HEK293T (cell line): ENCODE measurements around the gene KCNK3.

Experiments
- CTCF ChIA-PET: fragments of 350-600 bp; formaldehyde crosslinking; extraction: SDS; loops from one replicate; lab custom pipeline; 2021; ENCODE audit warnings: antibody characterized with exemption, inconsistent platforms; lab: Yijun Ruan, JAX
- POLR2A ChIA-PET: fragments of 350-600 bp; formaldehyde crosslinking; extraction: SDS; loops from one replicate; lab custom pipeline; 2020; ENCODE audit warnings: antibody characterized with exemption, inconsistent platforms; lab: Yijun Ruan, JAX
- DNase-seq: peaks from one replicate; pipeline ENCODE4 v3.0.0; 2012; ENCODE audit warnings: mixed read lengths; ENCODE audit errors: extremely low spot score
- ARNT ChIP-seq: fragments of 450-650 bp; IDR thresholded peaks from 2 replicates; pipeline ENCODE4 v1.6.1; 2017; ENCODE audit warnings: mild to moderate bottlenecking
- BHLHE40 ChIP-seq: fragments of 450-650 bp; IDR thresholded peaks from 2 replicates; pipeline ENCODE4 v1.6.1; 2016; ENCODE audit warnings: mild to moderate bottlenecking, moderate library complexity, borderline replicate concordance
- CTBP1 ChIP-seq: fragments of 450-650 bp; IDR thresholded peaks from 2 replicates; pipeline ENCODE4 v1.6.1; 2016; ENCODE audit warnings: borderline replicate concordance
- ELF4 ChIP-seq: fragments of 450-650 bp; IDR thresholded peaks from 2 replicates; pipeline ENCODE4 v1.6.1; 2017; ENCODE audit warnings: antibody characterized with exemption
- FOXA1 ChIP-seq: fragments of 450-650 bp; IDR thresholded peaks from 2 replicates; pipeline ENCODE4 v1.6.1; 2016; ENCODE audit warnings: mild to moderate bottlenecking
- FOXK2 ChIP-seq: fragments of 450-650 bp; IDR thresholded peaks from 2 replicates; pipeline ENCODE4 v1.6.1; 2016; ENCODE audit warnings: mild to moderate bottlenecking
- FOXM1 ChIP-seq: fragments of 450-650 bp; IDR thresholded peaks from 2 replicates; pipeline ENCODE4 v1.6.1; 2017; ENCODE audit warnings: mild to moderate bottlenecking, borderline replicate concordance
- HDGF ChIP-seq: fragments of 450-650 bp; IDR thresholded peaks from 2 replicates; pipeline ENCODE4 v1.6.1; 2017; ENCODE audit warnings: antibody characterized with exemption, borderline replicate concordance
- L3MBTL2 ChIP-seq: fragments of 450-650 bp; conservative IDR thresholded peaks from 2 replicates; pipeline ENCODE4 v1.6.1; 2016; ENCODE audit warnings: mild to moderate bottlenecking
- LEF1 ChIP-seq: fragments of 450-650 bp; IDR thresholded peaks from 2 replicates; pipeline ENCODE4 v1.6.1; 2017; ENCODE audit warnings: mild to moderate bottlenecking, borderline replicate concordance
- NFRKB ChIP-seq: fragments of 450-650 bp; IDR thresholded peaks from 2 replicates; pipeline ENCODE4 v1.6.1; 2016; ENCODE audit warnings: mild to moderate bottlenecking, moderate library complexity
- SP1 ChIP-seq: fragments of 450-650 bp; IDR thresholded peaks from 2 replicates; pipeline ENCODE4 v1.6.1; 2017
- SUZ12 ChIP-seq: fragments of 450-650 bp; IDR thresholded peaks from 2 replicates; pipeline ENCODE4 v1.6.1; 2016; ENCODE audit warnings: mild to moderate bottlenecking
- TARDBP ChIP-seq: fragments of 450-650 bp; IDR thresholded peaks from 2 replicates; pipeline ENCODE4 v1.6.1; 2016
- ZNF384 ChIP-seq: fragments of 450-650 bp; IDR thresholded peaks from 2 replicates; pipeline ENCODE4 v1.6.1; 2016
- TF ChIP-seq, protein P1 (sequence below): fragments of 450-650 bp; IDR thresholded peaks from 2 replicates; pipeline ENCODE4 v1.6.1; 2016

The KCNK3 gene

DNA sequence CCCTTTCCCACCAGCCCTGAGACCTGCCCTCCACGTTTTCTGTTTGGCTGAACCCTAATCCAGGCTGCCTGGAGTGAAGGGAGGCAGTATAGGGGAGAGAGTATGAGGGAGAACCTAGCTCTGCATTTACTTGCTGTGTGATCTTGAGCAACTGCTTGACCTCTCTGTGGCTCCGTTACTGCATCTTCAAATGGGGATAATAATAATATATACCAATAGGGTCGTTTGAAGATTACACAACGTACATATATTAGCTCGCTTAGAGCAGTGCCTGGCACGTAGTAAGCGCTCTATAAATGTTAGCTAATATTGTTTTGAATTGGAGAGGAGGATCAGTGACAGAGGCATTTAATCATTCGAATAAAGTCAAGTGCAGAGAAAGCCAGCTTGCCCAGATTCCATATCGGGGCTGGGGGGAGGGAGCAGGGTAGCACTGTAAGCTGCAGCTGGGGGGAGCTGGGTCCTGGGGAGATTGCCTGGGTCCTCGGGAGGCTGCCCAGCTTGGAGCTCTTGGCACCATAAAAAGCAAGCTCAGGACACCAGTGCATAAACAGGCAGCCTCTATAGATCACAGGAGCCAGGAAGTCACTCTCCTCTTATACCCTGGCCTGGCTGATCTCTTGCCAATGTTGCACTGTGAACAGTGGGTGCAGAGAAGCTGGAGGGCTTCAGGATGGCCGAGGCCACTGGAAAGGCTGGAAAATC, 19.1 kb downstream of the KCNK3 start:
- no peak for DNase-seq
- POLR2A ChIA-PET: no interaction called here
- no peak for TF ChIP-seq TARDBP
- CTCF ChIA-PET: no interaction called here

- no peak for DNase-seq
- ChIA-PET POLR2A (no interaction called here), CTCF (no interaction called here)
- TF ChIP-seq FOXK2 (no peak), L3MBTL2 (no peak), FOXM1 (no peak), FOXA1 (no peak), BHLHE40 (no peak), SP1 (no peak), ELF4 (no peak), ZNF384 (no peak), LEF1 (no peak), SUZ12 (no peak), HDGF (no peak), NFRKB (no peak), TARDBP (no peak), CTBP1 (no peak)
- TF ChIP-seq, protein P1, sequence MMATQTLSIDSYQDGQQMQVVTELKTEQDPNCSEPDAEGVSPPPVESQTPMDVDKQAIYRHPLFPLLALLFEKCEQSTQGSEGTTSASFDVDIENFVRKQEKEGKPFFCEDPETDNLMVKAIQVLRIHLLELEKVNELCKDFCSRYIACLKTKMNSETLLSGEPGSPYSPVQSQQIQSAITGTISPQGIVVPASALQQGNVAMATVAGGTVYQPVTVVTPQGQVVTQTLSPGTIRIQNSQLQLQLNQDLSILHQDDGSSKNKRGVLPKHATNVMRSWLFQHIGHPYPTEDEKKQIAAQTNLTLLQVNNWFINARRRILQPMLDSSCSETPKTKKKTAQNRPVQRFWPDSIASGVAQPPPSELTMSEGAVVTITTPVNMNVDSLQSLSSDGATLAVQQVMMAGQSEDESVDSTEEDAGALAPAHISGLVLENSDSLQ: no peak
Measured at GRCh38 chr2:26712486-26713465, 20.3 kb downstream of the KCNK3 start.

GRCh38 chr2:26715528-26716270, 23.2 kb downstream of the KCNK3 start:
- DNase-seq: no peak
- ChIA-PET CTCF (no interaction called here), POLR2A (no interaction called here)
- TF ChIP-seq CTBP1: no peak

DNA sequence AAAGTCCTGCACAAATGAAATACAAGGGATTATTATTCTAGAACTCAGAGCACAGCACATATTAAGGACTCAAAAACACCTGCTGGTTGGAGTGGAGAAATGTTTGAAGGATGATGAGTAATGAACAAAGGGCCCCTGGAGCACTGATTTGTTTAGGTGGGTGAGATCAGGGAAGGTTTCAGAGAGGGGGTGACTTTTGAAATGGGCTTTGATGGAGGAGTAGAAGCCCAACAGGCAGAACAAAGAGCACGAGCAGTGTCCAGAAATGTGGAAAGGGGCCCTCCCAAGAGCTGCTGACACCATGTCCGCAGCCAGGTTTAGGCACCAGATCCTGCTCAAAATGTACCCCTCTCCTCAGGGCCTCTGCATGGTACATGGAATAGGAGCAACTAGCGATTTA, 23.8 kb downstream of the KCNK3 start:
- POLR2A ChIA-PET: no interaction called here
- CTCF ChIA-PET: no interaction called here
- TF ChIP-seq FOXK2: no peak
- no peak for TF ChIP-seq HDGF
- TF ChIP-seq, protein P1: no peak
- no peak for TF ChIP-seq CTBP1
- no peak for TF ChIP-seq ZNF384
- TF ChIP-seq FOXM1: no peak
- TF ChIP-seq ARNT: no peak
- TF ChIP-seq SP1: no peak
- TF ChIP-seq FOXA1: no peak
- no peak for TF ChIP-seq ELF4
- no peak for DNase-seq

DNA sequence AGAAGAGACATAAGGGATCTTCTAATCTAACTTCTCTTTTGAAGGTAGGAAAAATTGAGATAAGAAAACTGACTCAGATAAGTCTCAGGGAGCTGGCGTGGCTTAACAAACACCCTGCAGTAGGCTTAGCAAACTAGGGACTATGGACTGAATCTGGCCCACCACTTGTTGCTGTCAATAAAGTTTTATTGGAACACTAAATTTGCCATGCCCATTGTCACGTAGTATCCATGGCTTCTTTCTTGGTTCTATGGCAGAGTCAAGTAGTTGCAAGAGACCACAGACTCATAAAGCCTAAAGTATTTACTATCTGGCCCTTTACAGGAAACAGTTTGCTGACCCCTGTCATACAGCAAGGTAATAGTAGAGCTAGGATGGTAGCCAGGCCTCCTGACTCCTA, 24.2 kb downstream of the KCNK3 start:
- TF ChIP-seq SP1 (no peak), BHLHE40 (no peak), FOXA1 (no peak), ZNF384 (no peak), ARNT (no peak), CTBP1 (no peak), NFRKB (no peak), TARDBP (no peak), HDGF (no peak), FOXK2 (no peak), FOXM1 (no peak), SUZ12 (no peak), L3MBTL2 (no peak), ELF4 (no peak), LEF1 (no peak)
- TF ChIP-seq, protein P1: no peak

DNA sequence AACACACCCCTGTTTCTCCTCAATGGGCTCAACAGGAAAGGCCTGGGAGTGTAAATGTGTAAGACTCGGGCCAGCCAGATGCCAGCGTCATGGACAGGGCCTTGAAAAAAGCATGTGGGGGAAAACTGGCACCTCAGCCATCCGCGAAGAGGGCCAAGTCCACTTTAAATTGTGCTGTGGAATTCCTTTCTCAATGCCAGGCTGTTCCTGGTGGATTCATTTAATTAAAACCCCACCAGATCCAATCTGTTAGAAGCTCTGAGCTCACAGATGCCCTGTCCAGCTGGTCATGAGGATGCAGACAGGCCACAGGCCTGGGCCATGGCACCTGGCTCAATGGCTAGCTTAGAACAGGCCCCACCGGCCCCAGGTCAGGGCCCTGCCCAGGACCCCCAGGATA, 24.8 kb downstream of the KCNK3 start:
- TF ChIP-seq ARNT (no peak), SP1 (no peak), FOXK2 (no peak), ELF4 (no peak)
- ChIA-PET POLR2A (no interaction called here), CTCF (no interaction called here)
- DNase-seq: no peak

More for the DNA sequence above, 24.2 kb downstream of the KCNK3 start:
- ChIA-PET CTCF (no interaction called here), POLR2A (no interaction called here)
- no peak for DNase-seq
